Measurements from ENCODE around the gene SUPT20HL1.

SUPT20HL1 gene

GRCh38 chrX:24325231-24325630 lies 35.2 kb upstream of the SUPT20HL1 start:
- no peak for DNase-seq (ENCODE audit: low spot score)
- no peak for TF ChIP-seq CTCF (IDR thresholded peaks at IDR 0.05; ENCODE audit: extremely low read depth, missing control alignments)

GRCh38 chrX:24332878-24333277 lies 27.6 kb upstream of the SUPT20HL1 start:
- DNase-seq (ENCODE audit: low spot score) = no peak
- no peak for TF ChIP-seq CTCF (IDR thresholded peaks at IDR 0.05; ENCODE audit: extremely low read depth, missing control alignments)

GRCh38 chrX:24333371-24333770 lies 27.1 kb upstream of the SUPT20HL1 start:
- DNase-seq (ENCODE audit: low spot score) = no peak
- no peak for TF ChIP-seq CTCF (IDR thresholded peaks at IDR 0.05; ENCODE audit: extremely low read depth, missing control alignments)

- DNase-seq (ENCODE audit: low spot score) = no peak
- TF ChIP-seq CTCF (IDR thresholded peaks at IDR 0.05; ENCODE audit: extremely low read depth, missing control alignments) = no peak
Measured at GRCh38 chrX:24334461-24334860, 26.0 kb upstream of the SUPT20HL1 start.

GRCh38 chrX:24335871-24336270 lies 24.6 kb upstream of the SUPT20HL1 start:
- TF ChIP-seq CTCF (IDR thresholded peaks at IDR 0.05; ENCODE audit: extremely low read depth, missing control alignments) = no peak
- DNase-seq (ENCODE audit: low spot score) = no peak

DNA sequence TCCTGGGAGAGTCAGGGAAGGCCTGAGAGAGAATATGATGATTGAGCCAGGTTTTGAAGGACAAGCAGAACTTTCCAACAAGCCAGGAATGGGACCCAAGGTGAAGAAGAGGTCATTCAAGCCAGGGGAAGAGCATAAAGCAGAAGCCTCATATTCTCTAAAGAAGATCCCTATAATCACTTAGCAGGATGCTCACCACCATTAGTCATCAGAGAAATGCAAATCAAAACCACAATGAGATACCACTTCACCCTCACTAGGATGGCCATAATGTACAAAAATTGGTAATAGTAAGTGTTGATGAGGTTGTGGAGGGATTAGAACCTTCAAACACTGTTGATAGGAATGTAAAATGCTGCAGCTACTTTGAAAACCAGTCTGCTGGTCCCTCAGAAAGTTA lies 20.5 kb upstream of the SUPT20HL1 start:
- no peak for DNase-seq (ENCODE audit: low spot score)
- TF ChIP-seq CTCF (IDR thresholded peaks at IDR 0.05; ENCODE audit: extremely low read depth, missing control alignments) = no peak

- TF ChIP-seq CTCF (IDR thresholded peaks at IDR 0.05; ENCODE audit: extremely low read depth, missing control alignments) = no peak
- no peak for DNase-seq (ENCODE audit: low spot score)
Measured at GRCh38 chrX:24340501-24340900, 19.9 kb upstream of the SUPT20HL1 start.
